ENCODE data around the gene ZBTB32.

ZBTB32 gene

DNA sequence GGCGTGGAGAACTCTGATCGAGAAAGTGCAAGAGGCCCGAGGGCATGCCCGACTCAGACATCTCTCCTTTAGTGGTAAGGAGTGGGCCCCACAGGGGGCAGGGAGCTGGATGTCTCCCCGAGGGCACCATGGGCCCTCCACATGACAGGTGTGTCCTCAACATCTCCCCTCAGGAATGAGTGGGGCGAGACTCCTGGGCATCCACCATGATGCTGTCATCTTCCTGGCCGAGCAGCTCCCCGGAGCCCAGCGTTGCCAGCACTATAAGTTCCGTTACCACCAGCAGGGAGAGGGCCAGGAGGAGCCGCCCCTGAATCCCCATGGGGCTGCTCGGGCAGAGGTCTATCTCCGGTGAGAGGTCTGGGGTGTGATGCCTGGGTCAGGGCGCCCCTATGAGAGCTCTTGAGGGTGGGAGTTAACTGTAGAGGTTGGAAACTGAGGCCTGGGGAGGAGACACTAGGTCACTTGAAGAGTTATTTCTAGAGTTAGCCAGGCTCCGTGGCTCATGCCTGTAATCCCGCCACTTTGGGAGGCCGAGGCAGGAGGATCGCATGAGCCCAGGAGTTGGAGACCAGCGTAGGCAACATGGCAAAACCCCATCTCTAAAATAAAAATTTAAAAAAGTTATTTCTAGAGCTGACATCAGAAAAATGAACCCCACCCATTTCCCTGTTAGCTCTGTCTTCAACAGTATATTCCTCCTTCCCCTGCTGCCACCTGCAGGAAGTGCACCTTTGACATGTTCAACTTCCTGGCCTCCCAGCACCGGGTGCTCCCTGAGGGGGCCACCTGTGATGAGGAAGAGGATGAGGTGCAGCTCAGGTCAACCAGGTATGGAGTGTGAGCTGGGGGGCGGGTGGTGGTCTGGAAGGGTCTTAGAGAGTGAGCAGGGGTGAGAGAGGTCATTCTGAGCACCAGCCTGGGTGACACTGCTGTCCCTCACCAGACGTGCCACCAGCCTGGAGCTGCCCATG is 32.8 kb downstream of the ZBTB32 start:
- DNase-seq: no peak

DNA sequence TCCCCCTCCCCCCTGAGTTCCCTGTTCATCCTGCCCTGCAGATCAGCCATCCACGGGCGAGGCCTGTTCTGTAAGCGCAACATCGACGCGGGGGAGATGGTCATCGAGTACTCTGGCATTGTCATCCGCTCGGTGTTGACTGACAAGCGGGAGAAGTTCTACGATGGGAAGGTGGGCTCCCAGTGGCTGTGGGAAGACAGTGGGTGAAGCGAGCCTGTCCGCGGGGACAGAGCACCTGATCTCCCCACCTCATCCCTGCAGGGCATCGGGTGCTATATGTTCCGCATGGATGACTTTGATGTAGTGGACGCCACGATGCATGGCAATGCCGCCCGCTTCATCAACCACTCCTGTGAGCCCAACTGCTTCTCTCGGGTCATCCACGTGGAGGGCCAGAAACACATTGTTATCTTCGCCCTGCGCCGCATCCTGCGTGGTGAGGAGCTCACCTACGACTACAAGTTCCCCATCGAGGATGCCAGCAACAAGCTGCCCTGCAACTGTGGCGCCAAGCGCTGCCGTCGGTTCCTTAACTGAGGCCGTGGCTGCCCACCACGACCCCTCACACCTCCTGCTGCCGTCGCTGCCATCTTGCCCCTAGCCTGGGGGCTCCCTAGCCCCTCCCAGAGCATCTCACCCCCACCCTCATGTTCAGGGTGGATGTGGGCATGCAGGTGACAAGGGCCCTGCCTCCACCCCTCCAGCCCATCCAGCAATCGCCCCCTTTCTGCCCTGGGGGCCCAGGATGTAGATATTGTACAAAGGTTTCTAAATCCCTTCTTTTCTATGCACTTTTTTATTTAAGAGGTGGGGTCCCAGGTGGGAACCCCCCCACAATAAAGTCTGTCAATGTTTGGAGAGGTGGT is 33.9 kb downstream of the ZBTB32 start:
- DNase-seq: no peak

DNA sequence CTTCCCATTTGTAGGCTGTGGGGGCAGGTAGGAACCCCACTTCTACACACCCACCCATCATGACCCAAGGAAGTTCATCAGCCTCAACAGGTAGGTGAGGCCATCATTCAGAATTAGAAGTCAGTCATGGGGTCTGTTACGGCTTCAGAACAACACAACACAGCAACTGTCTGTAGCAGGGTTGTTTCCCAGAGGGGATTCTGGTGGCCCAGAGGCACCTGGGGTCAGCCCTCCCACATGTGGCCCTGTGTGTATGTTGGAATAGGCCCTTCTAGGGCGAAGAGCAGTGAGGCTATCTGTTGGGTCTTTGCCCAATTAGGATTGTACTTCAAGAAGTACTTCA is 34.5 kb downstream of the ZBTB32 start:
- no peak for DNase-seq

DNA sequence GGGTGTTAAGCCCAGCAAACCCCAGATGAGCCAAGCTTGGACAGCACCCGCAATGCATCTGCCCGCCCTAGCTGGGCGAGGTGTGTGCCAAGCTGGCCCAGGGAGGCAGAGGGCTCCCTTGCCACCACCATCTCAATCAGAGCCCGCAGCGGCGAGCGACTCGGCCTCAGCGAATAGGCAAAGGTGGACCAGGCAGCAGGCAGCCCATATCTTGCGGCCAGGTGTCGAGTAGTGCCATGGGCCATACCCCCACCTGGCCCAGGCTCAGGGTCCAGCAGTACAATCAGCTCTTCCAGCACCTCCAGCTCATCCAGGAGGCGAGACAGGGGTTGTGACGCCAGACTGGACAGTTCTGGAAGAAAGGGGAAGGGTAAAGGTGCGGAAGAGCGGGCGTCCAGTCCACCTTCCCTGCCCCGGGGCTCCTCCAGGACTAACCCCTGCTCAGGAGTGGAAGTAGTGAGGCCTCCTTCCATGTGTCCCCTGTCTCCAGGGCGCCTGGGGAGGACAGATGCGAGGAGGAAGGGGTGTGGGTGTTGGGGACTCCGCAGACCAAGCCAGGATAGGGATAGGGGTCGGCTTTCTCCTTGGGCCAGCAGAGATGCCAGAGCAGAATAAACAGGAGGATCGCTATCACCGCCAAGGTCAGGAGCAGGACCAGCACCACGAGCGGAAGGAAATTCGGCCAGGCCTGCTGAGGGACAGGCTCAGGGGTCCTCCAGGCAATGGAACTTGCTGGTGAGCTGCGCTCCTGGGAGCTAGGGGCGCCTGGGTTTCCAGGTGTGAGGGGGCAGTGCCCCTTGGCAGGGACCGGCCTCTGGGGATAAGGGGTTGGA is 35.1 kb downstream of the ZBTB32 start:
- peak in 1 of 58 donors; percentile 28 for DNase-seq

DNA sequence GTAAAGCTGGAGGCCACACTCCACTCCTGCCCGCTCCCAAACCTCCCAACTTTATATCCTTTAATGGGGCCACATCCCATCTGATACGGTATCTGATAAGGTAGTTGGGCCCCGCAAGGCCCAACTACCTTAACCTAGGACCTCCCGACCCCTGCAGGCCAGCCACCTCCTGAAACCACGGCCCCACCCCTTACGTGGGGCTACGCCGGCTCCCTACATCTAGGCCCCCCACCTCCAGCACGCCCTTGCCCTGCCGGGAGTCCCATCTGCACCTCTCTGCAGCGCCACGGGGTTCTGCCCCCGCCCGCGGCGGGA is 35.7 kb downstream of the ZBTB32 start:
- no peak for DNase-seq

DNA sequence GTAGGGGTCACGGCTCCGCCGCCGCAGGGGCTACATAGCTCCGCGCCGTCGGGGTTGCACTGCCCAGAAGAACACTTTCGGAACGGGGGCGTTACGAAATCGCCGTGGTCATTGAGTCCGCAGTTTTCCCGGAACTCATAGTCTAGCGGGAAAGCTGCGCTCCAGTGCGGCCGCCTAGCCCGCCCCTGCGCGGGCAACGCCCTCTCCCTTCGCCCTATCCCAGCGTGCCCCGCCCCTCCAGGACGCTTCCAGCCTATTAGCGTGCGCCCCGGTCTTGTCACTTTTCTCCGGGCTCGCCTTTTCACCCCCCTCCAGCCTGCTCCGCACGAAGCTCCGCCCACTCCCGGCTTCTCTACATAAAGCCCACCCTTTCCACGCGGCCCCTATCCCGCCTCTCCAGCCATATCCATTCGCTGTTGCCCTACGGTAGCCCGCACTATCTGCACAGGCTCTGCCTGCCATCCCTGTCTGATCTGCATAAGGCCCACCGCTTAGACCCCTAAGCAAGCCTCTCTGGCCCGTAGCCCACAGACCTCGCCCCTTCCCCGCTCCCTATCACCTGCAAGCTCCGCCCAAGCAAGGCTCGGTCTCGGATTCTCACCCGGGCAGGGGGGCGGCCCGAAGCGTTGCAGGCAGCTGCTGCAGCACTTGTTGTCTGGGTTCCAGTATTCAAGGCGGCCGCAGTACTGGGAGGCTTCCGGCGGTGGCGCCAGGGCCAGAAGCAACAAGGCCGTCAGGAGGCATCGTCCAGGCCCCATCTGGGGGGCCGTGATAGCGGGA is 36.3 kb downstream of the ZBTB32 start:
- peak; percentile 80 to 99 (median 97) for DNase-seq

DNA sequence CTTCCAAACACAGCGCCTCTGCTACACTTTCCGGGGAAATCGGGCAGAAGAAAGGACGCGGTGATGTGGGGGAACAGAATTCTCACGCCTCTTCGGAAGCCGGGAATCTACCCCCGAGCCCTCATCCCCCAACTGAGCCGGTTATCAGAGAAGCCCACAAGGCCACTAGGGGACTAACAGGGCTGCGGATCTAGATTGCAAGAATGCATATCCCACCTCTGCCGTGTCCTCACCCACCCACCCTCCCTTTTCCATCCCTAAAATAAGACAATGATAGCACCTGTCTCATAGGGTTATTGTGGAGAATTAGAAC is 36.8 kb downstream of the ZBTB32 start:
- no peak for DNase-seq

DNA sequence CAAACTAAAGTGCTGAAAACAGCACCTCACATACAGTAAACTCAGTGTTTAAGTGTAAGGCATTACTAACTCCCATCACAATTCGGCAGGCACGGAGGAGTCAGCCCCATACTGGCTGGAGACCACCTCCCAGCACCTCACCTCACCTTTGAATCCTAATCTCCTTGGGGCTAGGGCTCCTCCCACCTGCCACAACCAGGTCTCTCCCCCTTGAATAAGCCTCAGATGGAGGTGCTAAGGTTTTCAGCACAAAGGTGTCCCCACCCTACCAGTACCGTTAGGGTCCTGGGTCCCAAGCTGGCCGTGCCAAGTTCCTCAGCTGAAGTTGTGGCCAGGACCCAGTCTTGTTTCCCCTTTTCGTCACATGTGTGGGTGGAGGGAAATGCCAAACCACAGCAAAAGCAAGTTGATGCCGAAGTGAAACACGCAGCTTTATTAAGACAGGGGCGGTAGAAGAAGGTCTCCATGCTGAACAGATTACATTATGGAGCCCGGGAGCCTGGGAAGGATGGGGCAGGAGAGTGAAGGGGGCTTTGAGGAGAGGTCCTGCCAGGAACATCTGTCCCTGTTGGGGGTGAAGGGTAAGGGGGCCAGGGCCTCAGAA is 37.9 kb downstream of the ZBTB32 start, which contains the start of gene IGFLR1:
Gene IGFLR1 (minus strand): TSS at position 332 of the 604 bp plus-strand sequence. CDS start 1,272 bp downstream, outside the sequence.
- peak in 11 of 58 donors; percentile 2 to 25 (median 15) for DNase-seq

DNA sequence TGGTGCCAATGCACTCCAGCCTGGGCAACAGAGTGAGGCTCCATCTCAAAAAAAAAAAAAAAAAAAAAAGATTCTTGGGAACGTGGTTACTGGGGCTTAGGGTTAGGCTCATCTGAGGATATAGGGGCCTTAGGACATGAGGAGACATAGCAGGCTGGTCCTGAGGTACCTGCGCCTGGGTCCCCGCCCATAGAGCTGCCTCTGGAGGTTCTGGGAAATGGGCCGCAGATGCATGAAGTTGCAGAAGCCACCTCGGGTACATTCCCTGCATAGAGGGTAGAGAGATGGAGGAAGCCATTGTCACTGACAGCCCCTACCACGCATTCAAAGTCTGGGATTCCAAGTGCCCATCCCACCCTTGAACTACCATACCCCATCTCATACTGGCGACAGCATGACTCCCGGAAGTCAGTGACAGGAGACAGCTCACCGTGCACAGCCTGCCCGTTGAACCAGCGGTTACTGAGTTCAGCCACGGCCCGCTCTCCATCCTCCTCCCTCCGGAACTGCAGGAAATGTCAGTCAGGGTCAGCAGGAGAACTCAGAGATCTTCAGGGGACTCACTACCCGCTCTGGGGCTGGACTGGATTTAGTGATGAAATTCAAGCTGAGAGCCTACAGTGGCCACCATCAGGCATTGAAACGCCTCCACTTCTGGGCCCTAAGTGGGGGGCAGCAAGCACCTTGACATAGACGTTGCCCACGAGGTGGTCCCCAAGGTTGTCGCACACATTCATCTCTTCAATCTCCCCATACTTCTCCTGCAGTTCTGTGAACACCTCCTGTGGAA is 39.5 kb downstream of the ZBTB32 start:
- no peak for DNase-seq

DNA sequence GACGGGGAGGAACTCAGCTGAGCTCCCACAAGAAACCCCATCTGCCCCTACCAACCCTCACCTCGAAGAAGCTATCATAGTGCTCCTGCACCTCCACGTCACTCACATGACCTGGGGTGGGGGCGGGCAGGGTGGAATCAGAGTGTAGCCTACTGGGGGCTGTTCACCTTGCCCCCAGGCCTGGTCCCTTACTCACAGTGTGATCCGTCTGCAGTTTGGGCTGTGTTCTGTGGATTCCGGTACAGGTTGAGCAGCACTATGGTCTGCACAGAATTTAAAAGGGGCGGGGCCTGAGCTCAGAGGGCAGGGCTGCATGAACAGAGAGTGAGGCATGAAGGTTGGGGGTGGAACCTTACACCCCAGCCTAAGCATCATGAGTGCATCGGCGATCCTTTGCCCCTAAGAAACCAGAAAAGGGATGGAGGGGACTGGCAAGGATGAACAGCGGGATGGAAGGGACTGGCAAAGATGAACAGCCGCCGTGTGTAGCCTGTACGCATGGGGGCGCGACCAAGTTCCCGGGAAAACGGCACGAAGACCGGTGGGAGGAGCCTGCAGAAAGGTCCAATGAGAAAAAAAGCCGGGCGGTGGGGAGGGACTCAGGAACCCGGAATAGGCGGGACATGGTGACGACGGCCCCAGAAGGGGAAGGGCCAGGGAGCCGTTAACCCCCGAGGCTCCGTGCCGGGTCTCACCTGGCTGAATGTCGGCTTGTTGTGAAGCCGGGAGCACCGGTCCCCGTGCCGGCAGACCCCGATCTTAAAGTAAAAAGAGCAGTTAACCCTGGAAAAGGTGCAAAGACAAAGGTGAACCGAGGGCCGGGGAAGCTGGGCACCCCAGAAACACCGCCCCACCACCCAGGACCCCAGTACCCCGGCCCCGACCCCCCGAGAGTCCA is 40.3 kb downstream of the ZBTB32 start:
- peak; percentile 49 to 97 (median 92) for DNase-seq

DNA sequence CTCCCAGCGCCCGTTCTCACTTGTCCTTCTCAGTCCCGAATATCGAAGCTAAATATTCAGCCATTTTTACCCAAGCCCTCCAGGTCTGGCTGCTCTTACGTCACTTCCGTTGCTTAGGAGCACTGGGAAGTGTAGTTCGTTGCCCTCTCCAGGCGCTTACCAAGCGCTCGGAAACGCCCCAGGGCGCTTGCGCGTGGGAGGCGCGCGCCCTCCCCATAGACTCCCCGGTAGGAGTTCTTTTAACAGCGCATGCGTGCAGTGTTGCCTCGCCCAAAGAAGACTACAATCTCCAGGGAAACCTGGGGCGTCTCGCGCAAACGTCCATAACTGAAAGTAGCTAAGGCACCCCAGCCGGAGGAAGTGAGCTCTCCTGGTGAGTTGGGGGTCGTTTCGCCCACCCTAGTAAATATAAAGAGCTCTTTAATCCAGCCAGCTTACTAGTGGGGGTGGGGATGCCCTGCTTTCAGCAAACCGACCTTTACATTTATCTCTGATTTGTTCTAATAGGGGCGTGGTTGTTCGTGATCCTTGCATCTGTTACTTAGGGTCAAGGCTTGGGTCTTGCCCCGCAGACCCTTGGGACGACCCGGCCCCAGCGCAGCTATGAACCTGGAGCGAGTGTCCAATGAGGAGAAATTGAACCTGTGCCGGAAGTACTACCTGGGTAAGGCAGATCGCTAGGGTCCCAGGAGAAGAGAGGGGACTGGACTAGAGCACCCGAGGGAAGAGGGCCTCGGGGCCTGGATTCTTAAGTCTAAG is 41.1 kb downstream of the ZBTB32 start, which contains the start of the genes PSENEN and U2AF1L4:
Gene PSENEN (plus strand): TSS at position 324 of the 759 bp plus-strand sequence. CDS start 280 bp downstream, at position 604.
Gene U2AF1L4 (minus strand): TSS at position 91 of the 759 bp plus-strand sequence. CDS start 27 bp downstream, at position 64.
- peak; percentile 69 to 99 (median 97) for DNase-seq

DNA sequence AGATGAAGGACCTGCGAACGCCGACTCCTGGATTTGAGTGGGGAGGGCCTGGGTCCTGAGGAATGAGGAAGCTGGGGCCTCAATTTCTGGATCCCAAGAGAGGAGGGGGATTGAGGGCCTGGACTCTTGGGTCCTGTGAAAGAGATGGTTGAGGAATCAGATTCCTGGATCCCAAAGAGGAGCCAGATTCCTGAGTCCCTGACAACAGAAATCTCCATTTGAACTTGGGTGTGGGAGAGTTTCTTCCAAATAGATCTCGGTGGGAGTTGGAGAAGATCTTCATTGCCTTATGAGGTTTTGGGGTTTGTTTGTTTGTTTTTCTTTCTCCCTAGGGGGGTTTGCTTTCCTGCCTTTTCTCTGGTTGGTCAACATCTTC is 41.7 kb downstream of the ZBTB32 start:
- DNase-seq: no peak

DNA sequence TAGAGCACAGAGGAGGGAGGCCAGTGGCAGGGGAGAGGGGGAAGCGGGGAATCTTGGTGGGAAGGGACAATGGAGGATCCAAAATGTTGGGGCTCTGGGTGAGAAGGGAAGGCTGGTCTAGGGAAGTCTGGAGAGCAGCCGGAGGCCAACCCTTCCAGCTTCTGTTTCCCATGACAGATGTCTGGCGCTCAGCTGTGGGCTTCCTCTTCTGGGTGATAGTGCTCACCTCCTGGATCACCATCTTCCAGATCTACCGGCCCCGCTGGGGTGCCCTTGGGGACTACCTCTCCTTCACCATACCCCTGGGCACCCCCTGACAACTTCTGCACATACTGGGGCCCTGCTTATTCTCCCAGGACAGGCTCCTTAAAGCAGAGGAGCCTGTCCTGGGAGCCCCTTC is 42.2 kb downstream of the ZBTB32 start:
- DNase-seq: no peak

DNA sequence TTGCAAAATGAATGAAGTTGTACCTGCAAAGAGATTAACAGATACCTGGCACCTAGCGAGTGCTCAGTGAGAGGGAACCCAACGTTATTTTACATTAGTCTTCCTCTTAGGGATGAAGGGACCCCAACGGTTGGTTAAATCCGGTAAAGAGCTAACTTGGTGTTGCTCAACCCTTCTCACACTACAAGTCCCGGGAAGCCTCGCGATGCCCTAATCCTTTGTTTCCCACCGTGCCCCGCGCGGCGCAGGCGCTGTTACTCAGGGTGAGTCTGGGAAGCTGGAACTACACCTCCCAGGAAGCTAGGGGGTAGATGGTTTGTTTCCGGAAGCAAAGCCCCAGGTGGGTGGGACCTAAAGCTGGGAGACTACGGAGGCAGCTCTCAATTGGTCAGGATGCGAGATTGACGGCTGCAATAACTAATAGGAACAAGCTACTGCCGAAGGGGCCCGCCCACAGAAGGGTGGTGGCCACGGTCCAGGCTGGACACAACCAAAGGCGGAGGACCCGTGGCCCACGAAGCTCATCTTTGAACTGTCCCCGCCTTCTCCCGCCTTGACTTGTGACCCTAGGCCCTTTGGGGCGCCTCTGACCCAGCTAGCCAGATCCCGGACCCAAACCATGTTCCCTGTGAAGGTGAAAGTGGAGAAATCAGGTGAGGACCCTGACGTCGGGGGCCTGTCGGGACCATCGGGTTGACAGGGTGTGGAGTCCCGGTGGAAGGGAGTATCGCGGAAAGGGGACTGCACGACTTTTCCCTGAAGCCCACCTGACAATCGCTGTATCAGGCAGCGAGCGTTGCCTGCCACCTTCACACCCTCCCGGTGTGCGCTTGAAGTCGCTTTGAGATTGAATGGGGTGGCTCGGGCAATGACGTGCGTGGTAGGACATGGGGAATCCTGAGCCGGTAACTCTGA is 44.0 kb downstream of the ZBTB32 start, which contains the start of gene LIN37:
Gene LIN37 (plus strand): TSS at position 471 of the 915 bp plus-strand sequence. CDS start 149 bp downstream, at position 620.
- peak; percentile 95 to 100 (median 99) for DNase-seq

DNA sequence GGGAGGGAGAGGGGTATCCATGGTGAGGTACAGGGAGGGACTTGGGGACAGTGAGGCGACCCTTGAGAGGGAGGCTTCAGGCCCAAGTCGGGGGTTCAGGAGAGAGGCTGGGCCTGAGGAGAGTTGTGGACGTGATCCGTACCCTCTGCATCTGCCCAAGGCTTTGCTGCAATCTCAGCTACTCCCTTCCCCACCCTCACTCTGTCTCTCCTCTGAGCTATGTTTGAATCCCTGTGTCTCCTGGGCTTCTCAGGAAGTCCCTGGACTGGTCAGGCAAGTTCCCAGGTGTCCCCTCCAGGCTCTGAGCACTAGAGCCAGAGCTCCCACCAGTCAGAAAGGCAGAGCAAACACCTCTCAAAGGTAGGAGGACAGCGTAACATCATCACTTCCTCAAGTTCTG is 45.8 kb downstream of the ZBTB32 start:
- DNase-seq: no peak

Data from anterior cingulate cortex (tissue), 58 donors.